ENCODE results near the gene TNFRSF18.

TNFRSF18 gene

GRCh38 chr1:1183221-1183747, 23.1 kb downstream of the TNFRSF18 start:
- TF ChIP-seq CTCF (IDR thresholded peaks at IDR 0.05; ENCODE audit: low read depth, low read length, missing control alignments) = no peak
- no peak overlapping the region for H3K4me3 ChIP-seq (ENCODE audit: low read depth, low read length)
- no peak for DNase-seq (ENCODE audit: low read depth)

- H3K4me3 ChIP-seq (ENCODE audit: low read depth, low read length) = no peak overlapping the region
- no peak for DNase-seq (ENCODE audit: low read depth)
- TF ChIP-seq CTCF (IDR thresholded peaks at IDR 0.05; ENCODE audit: low read depth, low read length, missing control alignments) = no peak
These were observed 23.7 kb downstream of the TNFRSF18 start for GRCh38 chr1:1182491-1183220.

- no peak overlapping the region for H3K4me3 ChIP-seq (ENCODE audit: low read depth, low read length)
- DNase-seq (ENCODE audit: low read depth) = no peak
- TF ChIP-seq CTCF (IDR thresholded peaks at IDR 0.05; ENCODE audit: low read depth, low read length, missing control alignments) = no peak
These were observed 24.4 kb downstream of the TNFRSF18 start for GRCh38 chr1:1181938-1182410.

DNA sequence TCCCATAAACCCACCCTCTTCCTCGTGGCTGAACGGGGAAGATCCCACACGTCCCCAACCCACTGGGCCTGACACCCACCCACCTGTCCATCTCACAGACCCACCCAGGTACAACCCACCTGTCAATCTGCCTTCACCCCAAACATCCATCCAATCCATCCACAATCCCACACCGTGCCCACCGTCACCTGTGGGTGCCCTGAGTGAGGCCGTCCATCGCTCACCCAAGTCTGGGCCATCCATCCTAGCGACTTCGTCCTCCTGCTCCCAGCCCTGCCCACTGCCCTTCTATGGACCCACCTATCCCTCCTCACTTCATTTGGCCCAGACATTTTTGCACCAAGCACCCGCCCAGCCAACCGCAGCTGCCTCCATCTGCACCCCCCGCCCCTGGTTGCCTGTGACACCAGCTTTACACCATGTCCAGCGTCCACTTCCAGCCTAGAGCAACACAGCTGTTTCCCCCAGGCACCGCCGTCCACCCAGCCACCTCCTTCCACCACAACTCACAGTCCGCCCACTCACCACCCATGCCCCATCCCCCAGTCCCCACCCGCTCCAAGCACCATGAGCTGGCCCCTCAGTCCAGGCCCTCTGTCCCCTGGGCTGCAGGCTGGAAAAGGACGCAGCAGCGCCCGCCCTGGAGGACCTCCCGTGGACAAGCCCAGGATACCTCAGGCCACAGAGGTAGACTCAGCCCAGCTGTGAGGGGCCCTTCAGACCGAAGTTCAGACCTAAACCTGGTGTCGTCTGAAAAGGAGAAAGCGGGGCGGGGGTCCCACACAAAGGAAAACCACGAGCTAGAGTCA, 25.1 kb downstream of the TNFRSF18 start:
- DNase-seq (ENCODE audit: low read depth) = no peak
- no peak overlapping the region for H3K4me3 ChIP-seq (ENCODE audit: low read depth, low read length)
- no peak for TF ChIP-seq CTCF (IDR thresholded peaks at IDR 0.05; ENCODE audit: low read depth, low read length, missing control alignments)

DNA sequence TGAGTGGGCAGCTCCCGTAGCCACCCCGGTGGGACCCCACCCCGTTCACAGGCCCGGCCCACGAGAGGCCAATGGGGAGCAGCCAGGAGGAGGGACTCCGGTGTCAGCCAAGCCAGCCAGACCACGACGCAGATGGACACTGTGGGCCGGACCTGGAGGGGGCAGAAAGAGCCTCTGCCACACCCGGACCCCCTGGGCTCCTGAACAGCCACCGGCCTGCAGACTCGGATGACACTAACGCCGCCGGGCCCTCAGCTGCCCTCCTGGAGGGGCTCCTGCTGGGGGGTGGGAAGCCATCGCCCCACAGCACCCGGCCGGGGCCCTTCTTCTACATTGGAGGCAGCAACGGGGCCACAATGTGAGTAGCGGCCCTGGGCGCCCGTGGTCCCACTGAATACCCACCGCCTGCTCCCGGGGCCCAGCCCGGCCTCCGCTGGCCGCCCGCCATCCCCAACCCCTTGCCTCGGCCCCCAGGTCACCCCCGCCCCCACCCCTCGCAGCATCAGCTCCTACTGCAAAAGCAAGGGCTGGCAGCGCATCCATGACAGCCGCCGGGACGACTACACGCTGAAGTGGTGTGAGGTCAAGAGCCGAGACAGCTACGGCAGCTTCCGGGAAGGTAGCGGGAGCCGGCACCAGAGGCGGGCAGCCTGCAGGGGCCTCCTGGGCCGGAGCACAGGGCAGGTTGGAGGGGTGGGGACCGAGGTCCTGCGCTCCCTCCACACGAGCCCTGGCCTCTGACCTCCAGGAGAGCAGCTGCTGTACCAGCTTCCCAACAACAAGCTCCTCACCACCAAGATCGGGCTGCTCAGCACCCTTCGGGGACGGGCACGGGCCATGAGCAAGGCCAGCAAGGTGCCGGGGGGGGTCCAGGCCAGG, 26.2 kb downstream of the TNFRSF18 start:
- no peak for TF ChIP-seq CTCF (IDR thresholded peaks at IDR 0.05; ENCODE audit: low read depth, low read length, missing control alignments)
- no peak overlapping the region for H3K4me3 ChIP-seq (ENCODE audit: low read depth, low read length)
- DNase-seq (ENCODE audit: low read depth) = no peak

GRCh38 chr1:1179346-1179982, 26.9 kb downstream of the TNFRSF18 start:
- TF ChIP-seq CTCF (IDR thresholded peaks at IDR 0.05; ENCODE audit: low read depth, low read length, missing control alignments) = no peak
- H3K4me3 ChIP-seq (ENCODE audit: low read depth, low read length) = no peak overlapping the region
- no peak for DNase-seq (ENCODE audit: low read depth)

Measured in GM12864 (cell line).